ENCODE data around the gene URI1.

- no peak for TF ChIP-seq CTCF (IDR thresholded peaks at IDR 0.05)
- no peak for TF ChIP-seq ZFX (IDR thresholded peaks at IDR 0.05; ENCODE audit: borderline replicate concordance)
Measured at GRCh38 chr19:29927944-29928625, 14.0 kb upstream of the URI1 start.
